ENCODE measurements around the gene ULK4.
"Not testable (repeated sequence)": the region's sequence is repeated elsewhere in the genome, so short reads cannot be mapped to it uniquely, and the experiment has no call there.

Gene ULK4

GRCh38 chr3:41447701-41448100 lies 514.2 kb downstream of the ULK4 start:
- Mint-ChIP-seq H3K27me3 (no peaks in the 10 kb centered on the region), H3K27ac (no peak overlapping the region), H3K36me3 (peaks cover 5 to 18% of the 10 kb centered on the region in 2 donors), H3K9me3 (peaks cover 4 to 6% of the 10 kb centered on the region in 2 donors), H3K4me3 (no peak overlapping the region), H3K4me1 (no peaks in the 10 kb centered on the region)
- DNase-seq (no peak), ATAC-seq (replicated peaks) (no peak)

DNA sequence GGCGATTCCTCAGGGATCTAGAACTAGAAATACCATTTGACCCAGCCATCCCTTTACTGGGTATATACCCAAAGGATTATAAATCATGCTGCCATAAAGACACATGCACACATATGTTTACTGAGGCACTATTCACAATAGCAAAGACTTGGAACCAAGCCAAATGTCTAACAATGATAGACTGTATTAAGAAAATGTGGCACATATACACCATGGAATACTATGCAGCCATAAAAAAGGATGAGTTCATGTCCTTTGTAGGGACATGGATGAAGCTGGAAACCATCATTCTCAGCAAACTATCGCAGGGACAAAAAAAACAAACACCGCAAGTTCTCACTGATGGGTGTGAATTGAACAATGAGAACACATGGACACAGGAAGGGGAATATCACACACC lies 515.6 kb downstream of the ULK4 start:
- H3K4me3 Mint-ChIP-seq; H3K9me3 Mint-ChIP-seq; H3K4me1 Mint-ChIP-seq; ATAC-seq (replicated peaks); H3K27me3 Mint-ChIP-seq; H3K27ac Mint-ChIP-seq; DNase-seq: not testable (repeated sequence)
- H3K36me3 Mint-ChIP-seq = peaks cover 8 to 24% of the 10 kb centered on the region in 2 donors

GRCh38 chr3:41441568-41441967 lies 520.3 kb downstream of the ULK4 start:
- Mint-ChIP-seq H3K27me3 (no peaks in the 10 kb centered on the region), H3K9me3 (peaks cover 4 to 5% of the 10 kb centered on the region in 2 donors), H3K27ac (no peak overlapping the region), H3K36me3 (peaks cover 7 to 21% of the 10 kb centered on the region in 2 donors), H3K4me1 (no peaks in the 10 kb centered on the region), H3K4me3 (no peak overlapping the region)
- no peak for DNase-seq
- no peak for ATAC-seq (replicated peaks)

DNA sequence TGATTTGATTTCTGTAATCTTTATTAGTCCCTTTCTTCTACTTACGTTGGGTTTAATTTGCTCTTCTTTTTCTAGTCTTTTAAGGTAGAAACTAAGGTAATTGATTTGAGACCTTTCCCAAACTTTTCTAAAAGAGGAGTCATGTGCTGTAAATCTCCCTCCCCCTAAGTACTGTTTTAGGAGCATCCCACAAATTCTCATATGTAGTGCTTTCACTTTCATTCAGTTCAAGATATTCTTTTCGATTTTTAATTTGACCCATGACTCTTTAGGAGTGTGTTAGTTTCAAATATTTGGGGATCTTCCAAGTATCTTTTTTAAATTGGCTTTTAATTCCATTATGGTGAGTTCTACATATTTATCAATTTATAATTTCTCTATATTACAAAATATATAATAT lies 520.8 kb downstream of the ULK4 start:
- H3K4me3 Mint-ChIP-seq = no peak overlapping the region
- H3K4me1 Mint-ChIP-seq = no peaks in the 10 kb centered on the region
- H3K27me3 Mint-ChIP-seq = no peaks in the 10 kb centered on the region
- H3K9me3 Mint-ChIP-seq = peaks cover 2 to 5% of the 10 kb centered on the region in 2 donors
- H3K36me3 Mint-ChIP-seq = peaks cover 5 to 18% of the 10 kb centered on the region in 2 donors
- DNase-seq = no peak
- no peak for ATAC-seq (replicated peaks)
- H3K27ac Mint-ChIP-seq = no peak overlapping the region

- Mint-ChIP-seq H3K27ac (no peak overlapping the region), H3K4me3 (no peak overlapping the region), H3K27me3 (no peaks in the 10 kb centered on the region), H3K4me1 (no peaks in the 10 kb centered on the region), H3K9me3 (peaks cover 2 to 5% of the 10 kb centered on the region in 2 donors), H3K36me3 (peaks cover 5 to 21% of the 10 kb centered on the region in 2 donors)
- no peak for ATAC-seq (replicated peaks)
- DNase-seq = no peak
Measured at GRCh38 chr3:41436983-41437382, 524.9 kb downstream of the ULK4 start.

- no peaks in the 10 kb centered on the region for H3K9me3 Mint-ChIP-seq
- H3K27me3 Mint-ChIP-seq = no peaks in the 10 kb centered on the region
- no peak for ATAC-seq (replicated peaks)
- H3K4me1 Mint-ChIP-seq = no peaks in the 10 kb centered on the region
- H3K27ac Mint-ChIP-seq = no peak overlapping the region
- no peak overlapping the region for H3K4me3 Mint-ChIP-seq
- H3K36me3 Mint-ChIP-seq = peaks cover 0 to 8% of the 10 kb centered on the region in 2 donors
- DNase-seq = no peak
Measured at GRCh38 chr3:41434781-41435180, 527.1 kb downstream of the ULK4 start.

GRCh38 chr3:41431386-41431785 lies 530.5 kb downstream of the ULK4 start:
- no peak for DNase-seq
- H3K9me3 Mint-ChIP-seq = peaks cover 9 to 10% of the 10 kb centered on the region in 2 donors

DNA sequence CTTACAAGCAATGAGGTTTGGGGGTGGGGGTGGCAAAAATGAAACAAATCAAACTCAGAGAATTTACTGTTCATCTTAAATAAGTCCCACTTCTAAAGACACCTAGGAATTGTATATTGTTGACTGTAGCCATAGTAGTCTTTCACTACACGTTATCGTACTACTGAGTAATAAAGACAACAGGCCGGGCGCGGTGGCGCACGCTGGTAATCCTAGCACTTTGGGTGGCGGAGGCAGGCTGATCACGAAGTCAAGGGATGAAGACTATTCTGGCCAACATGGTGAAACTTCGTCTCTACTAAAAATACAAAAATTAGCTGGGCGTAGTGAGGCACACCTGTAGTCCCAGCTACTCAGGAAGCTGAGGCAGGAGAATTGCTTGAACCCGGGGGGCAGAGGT lies 531.0 kb downstream of the ULK4 start:
- H3K9me3 Mint-ChIP-seq = peaks cover 12 to 14% of the 10 kb centered on the region in 2 donors
- H3K4me3 Mint-ChIP-seq = no peak overlapping the region
- H3K27ac Mint-ChIP-seq = peak overlapping the region; percentile 47
- H3K36me3 Mint-ChIP-seq = peaks cover 12 to 14% of the 10 kb centered on the region in 2 donors
- DNase-seq (no peak), ATAC-seq (replicated peaks) (no peak)
- no peaks in the 10 kb centered on the region for H3K4me1 Mint-ChIP-seq
- H3K27me3 Mint-ChIP-seq = no peaks in the 10 kb centered on the region

More at GRCh38 chr3:41431386-41431785, 530.5 kb downstream of the ULK4 start:
- Mint-ChIP-seq H3K27me3 (no peaks in the 10 kb centered on the region), H3K4me1 (no peaks in the 10 kb centered on the region), H3K27ac (no peak overlapping the region), H3K4me3 (no peak overlapping the region), H3K36me3 (peaks cover 10 to 12% of the 10 kb centered on the region in 2 donors)
- ATAC-seq (replicated peaks) = no peak

DNA sequence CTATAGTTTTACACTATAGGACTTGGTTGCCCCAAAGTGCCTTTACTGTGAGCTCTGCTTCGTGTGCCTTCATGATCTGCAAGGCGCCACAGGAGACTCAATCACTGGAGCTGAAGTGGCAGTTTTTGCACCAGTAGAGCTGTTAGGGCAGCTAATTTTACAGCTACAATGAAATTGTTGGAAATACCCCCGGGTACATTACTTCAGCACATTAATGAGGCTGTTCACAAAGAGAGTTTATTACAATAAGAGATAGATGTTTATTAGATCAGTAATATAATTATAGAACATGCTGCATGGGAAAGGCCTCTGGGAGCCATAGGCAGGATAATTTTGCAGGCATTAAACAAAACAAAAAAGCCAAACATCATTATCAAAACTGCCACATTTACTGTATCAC lies 531.5 kb downstream of the ULK4 start:
- Mint-ChIP-seq H3K27me3 (no peaks in the 10 kb centered on the region), H3K36me3 (peaks cover 12 to 14% of the 10 kb centered on the region in 2 donors), H3K4me1 (no peaks in the 10 kb centered on the region), H3K27ac (no peak overlapping the region), H3K9me3 (peaks cover 14 to 16% of the 10 kb centered on the region in 2 donors), H3K4me3 (no peak overlapping the region)
- DNase-seq (no peak), ATAC-seq (replicated peaks) (no peak)

- no peaks in the 10 kb centered on the region for H3K27me3 Mint-ChIP-seq
- H3K4me1 Mint-ChIP-seq = no peaks in the 10 kb centered on the region
- ATAC-seq (replicated peaks) (no peak), DNase-seq (no peak)
- H3K9me3 Mint-ChIP-seq = peaks cover 16% of the 10 kb centered on the region in 2 donors
- peaks cover 9 to 12% of the 10 kb centered on the region in 2 donors for H3K36me3 Mint-ChIP-seq
- no peak overlapping the region for H3K27ac Mint-ChIP-seq
- H3K4me3 Mint-ChIP-seq = no peak overlapping the region
Measured at GRCh38 chr3:41426485-41426884, 535.4 kb downstream of the ULK4 start.

GRCh38 chr3:41424543-41425300 lies 537.2 kb downstream of the ULK4 start:
- Mint-ChIP-seq H3K36me3 (peaks cover 9 to 12% of the 10 kb centered on the region in 2 donors), H3K4me3 (no peak overlapping the region), H3K4me1 (peaks cover 0 to 3% of the 10 kb centered on the region in 2 donors), H3K9me3 (peaks cover 16% of the 10 kb centered on the region in 2 donors), H3K27ac (no peak overlapping the region), H3K27me3 (no peaks in the 10 kb centered on the region)
- ATAC-seq (replicated peaks) (no peak), DNase-seq (no peak)

DNA sequence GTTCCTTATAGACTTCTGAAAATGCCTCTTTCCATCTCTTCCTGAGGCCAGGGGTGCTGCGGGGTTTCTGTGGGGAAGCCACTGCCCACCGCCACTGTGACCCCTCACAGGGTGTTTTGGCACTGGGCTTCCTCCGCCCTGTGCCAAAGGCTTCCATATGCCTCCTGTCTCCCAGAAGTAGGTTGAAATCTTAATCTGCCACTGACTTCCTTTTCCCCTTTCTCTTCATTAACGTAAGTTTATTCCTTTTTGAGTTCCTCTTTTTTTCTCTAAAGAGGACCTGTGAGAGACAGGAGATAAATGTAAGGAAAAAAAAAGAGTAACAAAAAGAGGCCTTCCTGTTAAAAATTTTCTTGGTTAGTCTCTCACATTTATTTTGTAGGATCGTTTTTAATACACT lies 542.1 kb downstream of the ULK4 start:
- Mint-ChIP-seq H3K9me3 (no peaks in the 10 kb centered on the region), H3K27ac (peak overlapping the region; percentile 5), H3K4me1 (peaks cover 4 to 11% of the 10 kb centered on the region in 2 donors), H3K4me3 (no peak overlapping the region), H3K36me3 (peaks cover 3 to 4% of the 10 kb centered on the region in 2 donors), H3K27me3 (no peaks in the 10 kb centered on the region)
- DNase-seq = no peak
- ATAC-seq (replicated peaks) = peak; percentile 23 to 45

DNA sequence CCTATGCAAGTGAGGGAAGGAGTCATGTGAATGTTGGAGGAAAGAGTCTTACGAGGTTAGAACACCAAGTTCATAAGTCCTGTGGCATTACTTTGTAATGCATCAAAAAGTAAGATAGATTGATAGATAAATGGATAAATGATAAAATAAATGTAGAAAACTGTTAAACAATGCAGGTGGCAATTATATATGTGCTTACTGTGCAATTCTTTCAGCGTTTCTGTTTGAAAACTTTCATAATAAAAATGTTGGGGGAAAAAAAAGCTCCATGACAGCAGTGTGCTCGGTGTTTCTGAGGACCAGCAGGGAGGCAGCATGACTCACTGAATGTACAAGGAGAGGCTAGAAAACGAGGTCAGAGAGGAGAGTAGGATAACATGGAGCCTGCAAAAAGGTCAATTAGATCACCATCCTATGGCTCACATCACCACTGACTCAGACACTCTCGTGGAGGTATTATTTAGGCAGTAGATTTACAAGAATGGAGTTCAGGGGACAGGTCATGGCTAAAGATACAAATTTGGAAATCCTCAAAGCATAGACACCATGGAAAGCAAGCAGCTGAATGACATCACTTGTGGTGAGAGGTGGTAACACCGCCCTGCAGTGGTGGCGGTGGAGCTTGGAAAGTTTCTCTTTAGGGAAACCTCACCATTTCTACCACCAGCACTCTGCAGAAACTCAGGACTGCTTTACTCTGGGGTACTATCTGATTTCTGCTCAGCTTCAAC lies 542.8 kb downstream of the ULK4 start:
- ATAC-seq (replicated peaks) (peak; percentile 71 to 82), DNase-seq (peak; percentile 6)
- H3K9me3 Mint-ChIP-seq = no peaks in the 10 kb centered on the region
- no peak overlapping the region for H3K4me3 Mint-ChIP-seq
- H3K4me1 Mint-ChIP-seq = peaks cover 4 to 11% of the 10 kb centered on the region in 2 donors
- H3K36me3 Mint-ChIP-seq = peaks cover 3 to 4% of the 10 kb centered on the region in 2 donors
- no peaks in the 10 kb centered on the region for H3K27me3 Mint-ChIP-seq
- no peak overlapping the region for H3K27ac Mint-ChIP-seq

DNA sequence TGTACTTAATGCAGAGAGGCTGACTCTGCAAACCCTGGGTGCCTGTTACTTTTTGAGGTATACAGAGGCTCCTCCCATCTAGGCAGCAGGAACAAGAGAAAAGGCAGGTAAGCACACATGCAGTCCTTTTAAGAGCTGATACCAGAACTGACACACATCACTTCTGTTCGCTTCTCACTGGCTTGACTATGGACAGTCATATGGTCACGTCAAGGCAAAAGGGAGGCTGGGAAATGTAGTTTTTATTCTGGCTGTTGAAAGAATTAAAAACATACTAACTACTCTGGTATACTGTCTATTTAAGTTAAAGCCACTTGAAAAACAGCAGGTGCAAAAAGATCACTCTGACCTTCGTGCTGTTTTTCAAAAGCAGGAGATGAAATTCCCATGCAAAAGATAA lies 544.3 kb downstream of the ULK4 start:
- Mint-ChIP-seq H3K36me3 (peaks cover 3 to 7% of the 10 kb centered on the region in 2 donors), H3K27me3 (no peaks in the 10 kb centered on the region), H3K4me1 (peaks cover 4 to 11% of the 10 kb centered on the region in 2 donors), H3K27ac (no peak overlapping the region), H3K4me3 (no peak overlapping the region), H3K9me3 (peaks cover 0 to 2% of the 10 kb centered on the region in 2 donors)
- ATAC-seq (replicated peaks) = no peak
- DNase-seq = no peak

- H3K4me3 Mint-ChIP-seq = no peak overlapping the region
- no peak overlapping the region for H3K27ac Mint-ChIP-seq
- no peaks in the 10 kb centered on the region for H3K4me1 Mint-ChIP-seq
- peaks cover 11 to 12% of the 10 kb centered on the region in 2 donors for H3K36me3 Mint-ChIP-seq
- DNase-seq (no peak), ATAC-seq (replicated peaks) (no peak)
- H3K9me3 Mint-ChIP-seq = peaks cover 10 to 13% of the 10 kb centered on the region in 2 donors
- no peaks in the 10 kb centered on the region for H3K27me3 Mint-ChIP-seq
Measured at GRCh38 chr3:41411065-41411464, 550.8 kb downstream of the ULK4 start.

Data from stimulated activated naive B cell treated with anti-CD40 and anti-IgM and Interleukin-4, amounts not matched to agents 10 μg/mL and 1 μg/mL and 100 μg/mL, for 72 hours (primary cell).